Vagina (tissue), 2 donors: ENCODE results near the gene DGKH.

Experiments used
- CTCF ChIP-seq, 3 experiments: fragments of 450-650 bp in 2 of 3; fragments of 200-600 bp in 1 of 3; sonication (generic) in 1 of 3; IDR thresholded peaks; one replicate each; pipeline ENCODE4 v1.5.1; 2017 to 2019; ENCODE audit warnings: antibody characterized with exemption in 3 of 3, mild to moderate bottlenecking in 2 of 3, moderate library complexity in 2 of 3
- POLR2A ChIP-seq, 2 donors: fragments of 450-650 bp; IDR thresholded peaks; one replicate each; pipeline ENCODE4 v1.6.1; 2017; ENCODE audit warnings: antibody characterized with exemption in 2 of 2, mild to moderate bottlenecking in 2 of 2, moderate library complexity in 2 of 2

DNA sequence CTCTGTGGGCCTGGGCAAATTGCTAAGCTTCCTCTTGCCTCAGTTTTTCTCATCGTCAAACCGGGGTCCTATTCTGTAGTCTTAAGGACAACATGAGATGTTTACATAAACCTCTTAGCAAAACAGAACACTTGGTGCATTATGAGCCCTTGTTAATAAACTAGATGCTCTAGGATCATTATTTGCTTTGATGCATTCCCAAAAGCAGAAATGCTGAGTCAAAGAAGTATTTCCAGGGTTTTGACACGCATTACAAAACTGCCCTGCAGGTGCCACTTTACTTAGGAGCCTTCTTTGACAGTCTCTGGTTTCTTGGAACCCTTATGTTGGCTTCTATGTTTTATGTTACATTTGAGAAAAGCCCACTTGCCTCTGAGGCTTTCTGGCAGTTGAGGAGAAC lies 235.6 kb downstream of the DGKH start:
- TF ChIP-seq CTCF (IDR thresholded peaks at IDR 0.05) (no peak), POLR2A (IDR thresholded peaks at IDR 0.05) (no peak)
